IPS-NIHi11 (cell line): ENCODE measurements around the gene EML4.
A peak's percentile ranks its signal among the peaks of the same experiment; 100 is the strongest.

Source experiments
- DNase-seq: peaks from one replicate; pipeline ENCODE4 v3.0.0; 2012; ENCODE audit warnings: mixed read lengths, low spot score

Gene EML4

DNA sequence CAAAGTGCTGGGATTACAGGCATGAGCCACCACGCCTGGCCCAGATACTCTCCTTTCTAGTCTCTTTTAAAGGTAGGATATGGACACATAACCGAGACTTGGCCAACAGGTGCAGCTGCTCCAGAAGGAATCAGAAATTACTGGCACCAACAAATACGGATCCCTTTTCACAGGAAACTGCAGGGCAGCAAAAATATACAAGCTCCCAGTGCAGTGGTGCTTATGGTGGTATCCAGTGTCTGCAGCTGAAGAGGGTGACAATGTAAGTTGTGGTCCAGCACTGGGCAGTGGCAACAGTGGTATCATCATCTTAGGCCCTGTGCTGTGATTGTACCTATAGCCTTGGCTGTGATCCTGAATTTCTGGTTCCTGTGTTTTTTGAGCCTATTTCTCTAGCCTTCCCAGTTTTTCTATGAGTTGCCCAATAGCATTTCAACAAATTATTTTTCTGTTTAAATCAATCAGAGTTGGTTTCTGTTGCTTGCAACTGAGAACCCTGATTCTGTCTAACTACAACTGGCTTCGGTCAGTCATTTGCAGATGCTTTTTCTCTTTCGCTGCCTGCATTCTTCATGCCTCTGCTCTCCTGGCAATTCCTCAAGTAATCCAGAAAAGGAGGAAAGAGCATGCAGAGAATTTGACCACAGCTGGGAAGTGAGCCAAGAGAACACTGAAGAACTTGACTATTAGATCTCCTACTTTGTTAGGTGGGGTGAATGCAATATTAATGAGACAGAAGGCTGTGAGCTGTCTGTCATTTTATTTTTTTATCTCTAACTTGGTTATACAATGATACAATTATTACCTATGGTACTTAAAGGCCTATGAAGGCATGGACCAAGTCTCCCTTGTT lies 30.8 kb upstream of the EML4 start:
- DNase-seq, result no peak

DNA sequence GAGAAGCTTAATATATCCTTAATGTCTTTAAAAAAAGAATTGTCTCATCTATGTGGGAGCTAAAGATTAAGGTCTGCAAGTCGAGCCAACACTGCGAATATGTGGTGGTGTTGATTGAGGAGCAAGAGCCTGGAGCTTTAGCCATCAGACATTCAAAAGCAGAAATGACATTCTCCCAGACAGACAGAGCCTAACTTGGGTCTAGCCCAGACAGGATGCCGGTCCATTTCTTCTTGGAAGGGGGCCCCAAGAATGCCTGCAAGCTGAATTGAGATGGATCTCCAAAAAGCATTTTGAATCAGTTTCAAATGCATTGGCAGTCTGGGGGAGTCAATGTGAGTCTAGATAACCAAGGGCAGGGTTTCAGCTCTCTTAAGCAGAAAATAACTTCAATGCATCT lies 30.1 kb upstream of the EML4 start:
- no peak for DNase-seq

- no peak for DNase-seq
Measured at GRCh38 chr2:42140496-42140895, 28.7 kb upstream of the EML4 start.

GRCh38 chr2:42141687-42142546 lies 27.2 kb upstream of the EML4 start:
- peak; percentile 61 for DNase-seq

DNA sequence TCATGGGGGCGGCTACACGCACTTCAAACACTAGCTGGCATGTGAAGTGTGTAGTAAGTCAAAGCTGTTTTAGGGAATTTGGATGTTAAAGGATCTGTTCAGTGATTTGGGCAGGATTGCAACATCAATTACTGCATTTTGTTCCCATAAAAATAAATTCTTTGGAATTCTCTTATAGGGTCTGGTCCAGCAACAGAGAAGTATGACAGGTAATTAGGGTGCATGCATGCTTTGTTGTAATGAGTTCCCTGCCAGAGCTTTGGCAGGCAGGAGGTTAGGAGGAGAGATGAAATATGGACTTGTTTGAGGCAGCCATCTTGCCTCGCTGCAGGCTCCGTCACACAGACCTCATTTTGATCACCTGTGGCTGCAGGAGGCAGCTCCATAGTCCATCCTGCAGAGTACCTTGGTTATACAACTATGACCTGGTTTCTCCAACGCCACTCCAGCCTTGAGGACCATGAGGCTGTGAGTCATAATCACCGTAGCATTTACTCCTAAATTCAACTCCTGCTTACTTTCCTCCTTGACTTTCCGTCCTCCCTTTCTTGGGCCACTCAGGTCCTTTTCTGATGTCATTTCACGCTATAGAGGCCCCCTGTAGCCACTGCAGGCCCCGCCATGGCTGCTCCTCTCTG lies 26.5 kb upstream of the EML4 start:
- no peak for DNase-seq

DNA sequence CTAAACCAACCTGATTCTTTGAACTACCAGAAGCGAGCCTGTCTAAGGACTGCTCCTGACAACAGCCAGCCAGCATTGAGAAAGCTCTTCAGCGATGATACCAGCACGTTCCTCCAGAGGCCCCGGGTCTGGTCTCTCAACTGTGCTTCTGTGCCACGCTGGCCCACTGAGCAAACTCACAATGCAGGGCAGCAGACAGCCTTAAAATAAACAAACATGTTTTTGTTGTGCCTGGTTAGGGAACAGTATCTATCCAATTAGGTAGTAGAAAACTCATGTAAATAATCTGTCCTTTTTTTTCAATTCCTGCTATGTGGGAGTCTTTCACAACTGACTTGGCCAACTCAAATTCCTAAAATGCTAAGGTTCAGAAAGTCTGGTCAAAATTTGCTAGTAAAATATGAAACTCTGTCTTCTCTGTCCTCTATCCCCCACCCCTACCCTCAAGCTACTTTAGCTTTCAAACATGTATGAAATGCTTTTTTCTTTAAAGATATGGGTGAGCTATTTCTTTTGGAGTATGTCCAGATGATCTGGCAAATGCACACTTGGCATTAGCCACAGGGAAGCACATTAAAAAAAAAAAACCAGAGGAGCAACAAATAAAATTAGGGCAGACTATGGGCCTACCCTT lies 21.4 kb upstream of the EML4 start:
- no peak for DNase-seq

DNA sequence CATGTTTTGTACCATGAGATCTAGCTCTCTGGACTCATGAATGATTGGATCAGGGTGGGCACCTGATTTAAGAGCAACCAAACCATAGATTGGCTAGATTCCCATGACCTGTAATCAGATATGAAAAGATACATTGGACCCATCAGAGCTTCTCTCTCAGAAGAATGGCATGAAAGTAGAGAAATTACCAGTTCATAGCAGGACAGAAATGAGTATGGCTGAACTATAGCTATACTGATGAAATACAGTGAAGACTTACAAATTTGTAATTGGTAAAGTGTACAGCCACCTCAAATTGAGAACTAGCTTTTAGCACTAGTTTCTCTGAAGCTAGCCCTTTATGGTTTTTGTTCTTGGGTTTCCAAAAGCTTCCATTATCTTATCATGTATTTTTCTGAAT lies 19.0 kb upstream of the EML4 start:
- DNase-seq, result no peak

GRCh38 chr2:42153944-42154581 lies 15.1 kb upstream of the EML4 start:
- DNase-seq, result no peak

GRCh38 chr2:42156721-42157120 lies 12.4 kb upstream of the EML4 start:
- no peak for DNase-seq

GRCh38 chr2:42161444-42161843 lies 7.7 kb upstream of the EML4 start:
- DNase-seq, result no peak

DNA sequence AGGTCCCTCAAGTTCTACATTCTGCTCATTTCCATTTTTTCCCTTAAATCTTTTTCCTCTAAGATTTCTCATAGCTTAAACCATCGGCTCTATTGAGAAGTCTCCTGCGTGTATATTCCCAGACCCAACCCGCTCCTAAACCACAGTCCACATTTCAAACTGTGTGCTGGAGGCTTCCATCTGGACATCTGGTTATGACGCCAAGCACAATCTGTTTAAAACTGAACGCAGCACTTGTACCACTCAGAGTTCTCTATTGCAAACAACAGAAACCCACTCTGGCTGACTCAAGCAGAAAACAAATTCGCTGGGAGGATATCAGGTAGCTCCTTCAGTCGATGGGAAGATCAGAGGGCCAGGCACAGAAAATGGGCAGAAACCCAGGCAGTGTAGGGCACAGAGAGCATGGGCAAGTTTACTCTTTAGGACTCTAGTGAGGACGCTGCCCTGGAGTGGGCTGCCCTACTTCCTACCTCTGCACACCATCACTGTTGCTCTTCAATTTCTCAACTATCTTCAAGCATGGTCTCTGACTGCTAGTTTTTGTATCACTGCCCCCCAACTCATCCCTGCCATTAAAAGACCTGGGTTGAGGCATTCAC lies 5.6 kb upstream of the EML4 start:
- DNase-seq, result no peak

DNA sequence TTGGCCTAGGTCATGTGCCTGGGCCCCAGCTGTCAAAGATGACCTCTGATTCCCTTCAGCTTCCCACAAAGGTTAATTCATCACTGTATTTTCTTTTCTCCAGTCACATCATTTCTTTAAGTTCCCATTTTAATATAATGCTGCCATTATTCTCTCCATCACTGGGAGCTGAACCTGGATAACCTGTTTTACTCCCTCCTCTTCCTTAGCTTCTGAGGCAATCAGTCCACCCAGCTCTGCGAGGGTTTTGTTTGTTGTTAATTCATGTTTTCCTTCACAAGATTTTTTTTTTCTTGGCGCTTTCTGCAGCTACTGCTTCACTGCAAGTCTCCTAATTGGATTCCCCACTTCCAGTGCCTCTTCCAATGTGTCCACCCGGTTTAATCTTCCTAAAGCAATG lies 5.1 kb upstream of the EML4 start:
- no peak for DNase-seq

DNA sequence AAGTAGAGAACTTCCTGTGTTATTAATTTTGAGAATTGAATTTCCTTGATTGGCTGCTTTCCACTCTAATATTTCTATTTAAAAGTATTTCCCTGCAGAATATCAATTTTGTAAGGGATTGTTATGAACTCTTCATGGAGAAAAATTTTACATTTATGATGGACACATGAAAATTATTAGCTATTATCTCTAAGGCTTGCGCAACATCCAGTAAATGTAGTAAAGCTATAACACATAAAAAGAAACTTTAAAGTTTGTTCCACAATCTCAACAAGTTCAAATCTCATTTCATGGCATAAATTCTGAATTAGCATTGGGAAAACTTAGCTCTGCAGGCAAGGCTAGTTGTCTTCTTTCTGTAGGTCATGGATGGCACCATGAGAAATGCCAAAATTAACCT lies 4.2 kb upstream of the EML4 start:
- DNase-seq, result no peak

DNA sequence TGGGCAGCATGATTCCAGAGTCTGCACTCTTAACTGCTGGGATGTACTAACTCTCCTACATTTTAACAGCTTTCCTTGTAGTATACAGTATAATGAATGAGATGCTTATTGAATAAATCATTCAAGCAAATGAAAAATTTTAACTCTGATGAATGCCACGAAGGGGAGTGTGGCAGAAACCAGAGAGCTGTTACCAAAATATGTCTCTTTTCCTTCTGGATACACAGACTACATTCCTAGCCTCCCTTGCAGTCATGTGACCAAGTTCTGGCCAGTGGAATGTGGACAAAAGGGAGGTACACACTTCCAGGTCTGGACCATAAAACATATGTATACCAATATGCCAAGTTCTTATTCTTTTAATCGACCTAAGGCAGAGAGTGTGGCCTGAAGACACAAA lies 1.7 kb upstream of the EML4 start:
- no peak for DNase-seq

GRCh38 chr2:42168459-42169099 lies 574 bp upstream of the EML4 start:
- DNase-seq, result no peak

DNA sequence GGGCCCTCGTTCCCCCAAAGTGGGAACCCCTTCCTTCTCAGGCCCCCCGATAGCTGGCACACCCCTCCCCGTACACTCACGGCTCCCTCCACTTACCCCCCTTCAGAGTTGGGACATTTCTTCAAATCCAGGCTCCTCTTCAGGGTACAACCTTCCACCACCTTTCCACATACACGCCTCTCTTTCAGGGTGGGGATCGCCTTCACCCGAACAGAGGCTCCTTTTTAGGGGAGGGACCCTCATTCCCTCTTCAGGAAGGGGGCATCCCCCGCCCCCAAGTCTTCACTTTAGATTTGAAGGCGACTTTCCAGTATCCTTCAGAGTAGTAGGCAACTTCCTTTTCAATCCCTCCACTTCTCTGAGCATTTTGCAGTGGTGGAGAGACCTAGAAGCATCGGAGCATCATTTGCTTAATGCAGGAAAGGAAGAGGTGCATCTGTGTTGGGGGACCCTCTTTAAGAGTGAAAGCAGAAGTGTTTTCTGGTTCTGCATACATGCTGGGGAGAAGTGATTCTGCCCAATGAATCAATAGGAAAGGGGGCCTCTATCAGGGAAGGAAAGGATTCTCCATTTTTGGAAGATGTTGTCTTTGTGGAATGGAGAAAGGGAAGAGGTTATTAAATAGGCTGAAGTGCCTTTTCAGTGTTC lies 845 bp downstream of the EML4 start:
- DNase-seq, result no peak

DNA sequence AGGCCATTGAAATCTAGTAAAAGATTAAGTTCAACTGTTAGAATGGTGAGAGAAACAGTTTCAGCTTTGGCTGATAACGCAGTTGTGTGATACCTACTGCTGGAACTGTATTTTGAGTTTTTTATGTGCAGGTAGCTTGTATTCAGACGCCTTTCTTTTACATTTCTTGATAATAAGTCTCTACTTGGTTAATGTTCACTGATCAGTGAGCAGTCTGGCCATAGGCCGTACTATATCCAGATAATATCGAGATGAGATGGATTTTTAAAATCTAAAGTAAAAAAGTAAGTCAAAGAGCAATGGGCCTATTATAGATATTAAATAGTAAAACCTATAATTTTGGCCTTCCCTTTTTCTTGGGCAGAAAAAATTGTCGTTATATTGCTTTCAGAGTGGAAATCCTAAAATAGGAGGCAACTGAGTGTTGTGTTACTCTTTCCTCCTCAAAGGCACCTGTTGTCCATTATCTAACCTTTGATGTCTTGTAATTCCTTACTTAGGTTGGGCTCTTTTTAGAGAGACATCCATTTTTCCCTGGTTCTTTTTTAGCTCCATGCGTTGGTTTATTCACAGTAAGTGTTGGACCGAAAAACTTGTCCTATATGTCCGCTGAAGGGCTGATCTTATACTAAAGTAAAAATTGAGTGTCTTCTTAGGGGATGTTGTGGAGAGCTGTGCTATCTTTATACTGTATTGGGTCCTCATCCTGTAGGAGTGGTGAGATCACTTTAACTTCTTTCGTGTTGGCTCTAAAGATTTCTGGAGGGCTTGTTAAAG lies 1.7 kb downstream of the EML4 start:
- DNase-seq, result no peak

- no peak for DNase-seq
Measured at GRCh38 chr2:42171396-42171980, 2.3 kb downstream of the EML4 start.

DNA sequence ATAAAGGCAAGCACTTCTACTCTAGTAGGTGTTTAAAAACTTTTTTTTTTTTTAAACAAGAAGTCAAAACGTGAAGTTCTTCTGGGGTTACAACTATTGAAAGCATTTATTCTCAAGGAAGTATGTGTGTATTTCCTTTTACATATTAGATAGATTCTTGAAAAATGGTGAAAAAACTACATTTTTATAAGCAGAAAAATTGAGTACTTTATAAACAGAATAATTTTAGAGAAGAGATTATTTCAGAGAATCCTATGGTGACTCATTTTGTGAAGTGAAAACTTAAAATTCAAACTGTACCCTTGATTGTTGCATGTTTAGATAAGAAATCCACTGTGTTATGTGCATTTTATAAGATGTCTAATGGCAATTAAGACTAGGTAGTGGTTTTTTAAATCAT lies 2.9 kb downstream of the EML4 start:
- no peak for DNase-seq
